Activated CD4-positive, CD25-positive, alpha-beta regulatory T cell treated with anti-CD3 and anti-CD28 coated beads, Interleukin-2, amount 50 U/mL, for 16 hours (primary cell): ENCODE results near the gene NEURL1B.
"Not testable (repeated sequence)": the region's sequence is repeated elsewhere in the genome, so short reads cannot be mapped to it uniquely, and the experiment has no call there.

ENCODE experiments used
- DNase-seq: peaks from one replicate; pipeline ENCODE4 v3.0.0-alpha.2; 2020; ENCODE audit warnings: low read depth, low spot score

NEURL1B gene

DNA sequence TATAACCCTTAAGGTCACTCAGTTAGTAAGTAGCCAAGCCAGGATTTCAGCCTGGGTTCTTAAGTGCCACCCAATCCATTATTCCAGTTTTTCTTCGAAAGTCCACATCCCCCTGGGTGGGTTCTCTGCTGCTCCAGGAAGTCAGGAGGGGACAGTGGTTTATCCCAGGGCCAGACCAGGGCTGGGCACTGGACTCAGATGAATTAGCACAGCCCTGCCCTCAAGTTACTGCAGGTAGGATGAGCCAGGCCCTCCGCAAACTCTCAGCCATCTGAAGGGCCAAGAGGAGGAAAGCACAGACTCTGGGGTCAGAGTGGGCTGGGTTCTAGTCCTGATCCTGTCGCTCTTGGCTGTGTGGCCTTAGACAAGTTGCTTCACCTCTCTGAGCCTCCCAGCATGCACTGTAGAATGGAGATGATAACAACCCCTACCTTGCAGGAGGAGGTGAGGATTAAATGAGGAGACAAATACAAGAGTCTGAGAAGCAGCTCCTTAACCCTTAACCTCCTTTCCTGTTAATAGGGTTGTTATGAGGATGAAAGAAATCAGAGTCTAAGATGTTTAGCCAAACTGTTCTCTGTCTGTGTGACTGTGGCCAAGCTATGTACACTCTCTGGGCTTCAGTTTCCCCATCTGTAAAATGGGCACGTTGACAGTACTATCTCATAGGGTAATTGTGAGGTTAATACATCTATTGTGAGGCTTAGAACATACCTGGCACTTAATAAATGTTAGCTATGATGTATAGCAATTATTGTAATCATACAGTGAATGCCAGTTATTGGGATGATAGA is 6.8 kb upstream of the NEURL1B start:
- DNase-seq: no peak

DNA sequence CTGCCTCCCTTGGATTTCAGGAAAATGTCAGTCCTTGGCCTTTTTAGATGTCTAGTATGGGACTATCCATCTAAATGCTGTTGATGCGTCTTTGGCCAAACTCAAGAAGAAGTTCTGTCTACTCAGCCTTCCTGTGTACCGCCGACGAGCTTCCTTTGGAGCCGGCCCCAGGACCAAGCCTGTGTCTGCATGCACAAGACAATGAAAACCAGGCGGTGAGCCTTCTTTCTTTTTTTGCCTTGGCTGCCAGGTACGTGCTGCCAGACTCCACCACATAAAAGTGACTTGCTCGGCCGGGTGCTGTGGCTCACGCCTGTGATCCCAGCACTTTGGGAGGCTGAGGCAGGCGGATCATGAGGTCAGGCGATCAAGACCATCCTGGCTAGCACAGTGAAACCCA is 6.0 kb upstream of the NEURL1B start:
- DNase-seq: no peak

DNA sequence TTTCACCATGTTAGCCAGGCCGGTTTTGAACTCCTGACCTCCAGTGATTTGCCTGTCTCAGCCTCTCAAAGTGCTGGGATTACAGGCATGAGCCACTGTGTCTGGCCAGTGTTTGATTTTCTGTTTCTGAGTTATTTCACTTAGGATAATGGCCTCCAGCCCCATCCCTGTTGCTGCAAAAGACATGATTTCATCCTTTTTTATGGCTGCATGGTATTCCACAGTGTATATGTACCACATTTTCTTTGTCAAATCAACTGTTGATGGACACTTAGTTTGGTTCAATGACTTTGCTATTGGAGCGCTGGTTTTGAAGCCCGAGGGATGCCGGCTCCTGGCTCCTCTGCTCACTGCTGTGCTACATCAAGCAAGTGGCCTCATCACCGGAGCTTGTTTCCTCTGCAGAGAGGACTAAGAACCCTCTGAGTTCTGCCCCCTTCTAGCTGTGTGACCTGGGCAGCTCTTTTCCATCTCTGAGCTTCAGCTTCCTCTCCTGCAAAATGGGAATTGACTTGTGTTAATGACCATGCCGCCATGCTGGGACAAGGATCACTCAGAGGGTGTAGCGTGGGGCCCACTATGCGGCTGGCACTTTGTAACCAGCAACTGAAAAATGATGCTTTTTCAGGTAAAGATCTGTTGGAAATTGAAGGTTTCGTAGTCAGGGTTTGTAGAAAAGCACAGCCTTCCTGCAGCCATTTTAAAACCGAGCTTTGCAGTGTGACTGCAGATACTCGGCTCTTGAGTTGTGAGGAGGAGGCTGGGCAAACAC is 4.6 kb upstream of the NEURL1B start:
- DNase-seq: no peak

DNA sequence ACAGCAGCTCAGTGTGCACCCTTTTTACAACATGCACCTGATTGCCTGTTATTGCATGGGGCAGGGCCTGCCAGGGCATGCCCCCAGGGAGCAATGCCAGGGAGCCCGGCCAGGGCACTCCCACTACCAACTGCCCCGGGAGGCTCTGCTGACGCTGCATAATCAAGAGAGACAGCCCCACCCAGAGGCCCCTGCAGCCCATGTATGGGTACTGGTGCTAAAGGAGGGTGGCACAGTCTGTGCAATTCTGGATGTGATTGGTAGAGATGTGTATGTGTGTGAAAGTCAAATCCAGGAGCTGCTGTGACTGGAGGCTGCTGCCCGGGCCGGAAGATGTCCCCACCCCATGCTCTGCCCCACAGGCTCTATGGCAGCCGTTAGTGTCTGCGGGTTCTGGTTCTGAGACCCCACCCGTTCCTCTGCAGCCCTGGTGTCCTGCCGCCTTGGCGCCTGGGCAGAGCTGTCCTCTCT is 3.9 kb upstream of the NEURL1B start:
- no peak for DNase-seq

DNA sequence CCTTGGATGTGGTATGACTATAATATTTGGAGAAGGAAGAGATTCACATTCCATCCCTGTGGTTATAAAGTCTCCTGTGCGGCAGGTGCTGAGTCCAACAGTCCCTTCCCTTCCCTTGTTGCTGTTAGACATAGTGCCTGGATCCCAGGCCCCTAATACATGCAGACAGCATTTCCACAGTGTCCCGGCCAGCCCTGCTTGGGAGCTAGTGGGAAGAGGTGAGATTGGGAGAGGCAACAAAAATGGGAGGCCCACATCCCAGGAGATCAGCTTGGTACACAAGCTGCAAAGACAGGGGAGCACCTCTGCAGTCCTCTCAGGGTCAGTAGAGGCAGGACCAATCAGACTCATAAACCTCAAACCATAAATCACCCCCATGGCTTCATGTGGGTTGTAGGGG is 3.3 kb upstream of the NEURL1B start:
- DNase-seq: no peak

DNA sequence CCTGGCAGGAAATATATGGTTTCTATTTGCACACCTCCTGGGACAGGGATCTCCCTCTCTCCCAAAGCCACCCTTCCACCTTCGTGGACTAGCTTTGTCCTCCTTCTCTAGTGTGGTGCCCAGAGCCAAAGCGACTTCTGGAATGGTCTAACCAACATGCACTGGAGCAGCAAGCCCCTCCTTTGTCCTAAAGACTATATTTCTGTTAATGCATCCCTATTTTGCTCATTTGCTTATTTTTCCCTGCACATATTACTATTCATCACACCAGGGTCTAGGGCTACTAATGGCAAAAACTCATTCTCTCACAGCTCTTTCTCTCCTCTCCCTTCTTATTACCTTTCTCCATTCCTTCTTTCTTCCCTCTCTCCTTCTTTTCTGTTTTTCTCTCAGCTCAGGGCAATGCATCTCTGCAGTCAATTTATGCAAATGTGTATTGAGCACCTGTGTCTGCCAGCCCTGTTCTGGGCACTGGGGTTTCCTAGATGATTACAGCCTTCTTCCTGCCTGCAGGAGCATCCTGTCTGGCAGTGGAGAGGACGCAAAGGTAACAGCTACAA is 2.8 kb upstream of the NEURL1B start:
- no peak for DNase-seq

DNA sequence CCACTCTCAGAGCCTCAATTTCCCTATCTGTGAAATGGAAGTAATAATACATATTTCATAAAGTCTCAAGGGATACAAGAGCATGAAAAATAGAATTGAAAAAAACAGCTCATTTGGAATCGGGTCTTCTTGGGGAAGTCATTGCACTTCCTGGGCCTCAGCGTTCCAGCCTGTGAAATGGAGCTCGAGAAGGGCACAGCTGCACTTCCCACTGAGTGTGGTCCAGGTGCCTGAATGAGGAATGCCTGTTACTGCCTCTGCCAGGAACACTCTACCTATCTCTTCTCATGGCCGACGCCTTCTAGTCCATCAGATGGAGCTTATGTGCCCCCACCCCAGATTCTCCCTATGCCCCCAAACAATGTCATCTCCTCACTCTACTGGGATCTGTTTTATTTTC is 924 bp upstream of the NEURL1B start:
- DNase-seq: no peak

DNA sequence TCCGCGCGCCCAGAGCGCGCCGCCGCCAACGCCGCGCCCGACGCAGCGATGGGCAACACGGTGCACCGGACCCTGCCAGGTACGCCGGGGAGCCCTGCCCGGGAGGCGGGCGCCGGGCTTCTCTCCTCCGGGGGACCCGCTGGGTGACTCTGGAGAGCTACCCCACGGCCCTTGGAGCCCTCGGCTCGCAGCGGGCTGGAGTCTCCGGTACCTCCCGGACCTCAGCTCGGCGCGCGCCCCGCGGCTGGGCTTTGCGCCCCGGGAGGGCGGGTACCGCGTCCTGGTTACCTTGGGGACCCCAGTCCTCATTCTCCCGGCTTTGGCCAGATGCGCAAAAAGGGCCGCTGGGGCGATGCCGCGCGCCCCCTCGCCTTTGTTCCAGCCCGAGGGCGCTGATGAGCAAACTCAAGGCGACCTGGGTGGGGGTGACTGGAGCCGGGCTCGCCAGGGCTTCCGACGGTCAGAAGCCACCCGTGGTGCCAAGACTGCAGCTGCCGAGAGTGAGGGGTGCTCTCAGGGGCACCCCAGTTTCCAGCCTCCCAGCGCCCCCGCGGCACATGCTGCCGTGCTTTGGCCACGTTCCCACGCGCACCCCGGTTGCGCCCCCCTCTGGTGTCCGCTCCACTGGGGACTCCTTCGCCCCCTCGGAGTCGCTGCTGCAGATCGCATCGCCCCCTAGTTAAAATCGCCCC is 442 bp downstream of the NEURL1B start:
- DNase-seq: no peak

DNA sequence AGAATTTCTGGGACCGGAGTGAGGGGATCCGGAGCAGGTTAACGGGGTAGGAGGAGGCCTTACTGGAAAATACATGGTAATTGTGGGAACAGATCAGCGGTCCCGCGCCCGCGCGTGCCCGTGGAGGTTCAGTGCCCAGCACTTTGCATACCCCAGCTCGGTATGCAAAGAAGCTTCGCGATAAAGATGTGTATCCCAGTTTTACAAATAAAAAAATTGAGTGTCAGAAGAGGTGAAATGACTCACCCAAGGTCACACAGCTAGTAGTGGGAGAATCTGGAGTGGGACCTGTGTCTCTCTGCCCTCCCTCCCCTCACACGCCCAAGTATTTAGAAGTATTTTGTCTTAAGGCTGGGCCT is 967 bp downstream of the NEURL1B start:
- DNase-seq: no peak

DNA sequence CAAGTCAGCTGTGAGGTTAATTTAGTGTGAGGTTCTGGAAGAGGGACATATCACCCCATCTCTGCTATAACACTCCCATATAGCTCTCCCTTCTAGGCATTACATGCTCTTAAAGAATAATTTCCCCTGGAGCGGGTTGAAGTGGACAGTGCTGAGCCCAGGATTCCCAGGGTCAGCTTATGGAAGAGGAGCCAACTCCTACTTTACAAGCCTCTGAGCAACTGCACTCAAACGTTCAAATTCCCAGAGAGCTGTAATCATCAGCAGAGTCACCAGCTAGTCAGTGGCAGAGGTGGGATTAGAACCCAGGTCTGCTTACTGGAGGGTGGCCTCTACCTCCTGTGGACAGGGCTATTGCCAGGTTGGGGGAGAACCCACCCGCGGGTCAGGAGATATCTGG is 1.4 kb downstream of the NEURL1B start:
- no peak for DNase-seq

DNA sequence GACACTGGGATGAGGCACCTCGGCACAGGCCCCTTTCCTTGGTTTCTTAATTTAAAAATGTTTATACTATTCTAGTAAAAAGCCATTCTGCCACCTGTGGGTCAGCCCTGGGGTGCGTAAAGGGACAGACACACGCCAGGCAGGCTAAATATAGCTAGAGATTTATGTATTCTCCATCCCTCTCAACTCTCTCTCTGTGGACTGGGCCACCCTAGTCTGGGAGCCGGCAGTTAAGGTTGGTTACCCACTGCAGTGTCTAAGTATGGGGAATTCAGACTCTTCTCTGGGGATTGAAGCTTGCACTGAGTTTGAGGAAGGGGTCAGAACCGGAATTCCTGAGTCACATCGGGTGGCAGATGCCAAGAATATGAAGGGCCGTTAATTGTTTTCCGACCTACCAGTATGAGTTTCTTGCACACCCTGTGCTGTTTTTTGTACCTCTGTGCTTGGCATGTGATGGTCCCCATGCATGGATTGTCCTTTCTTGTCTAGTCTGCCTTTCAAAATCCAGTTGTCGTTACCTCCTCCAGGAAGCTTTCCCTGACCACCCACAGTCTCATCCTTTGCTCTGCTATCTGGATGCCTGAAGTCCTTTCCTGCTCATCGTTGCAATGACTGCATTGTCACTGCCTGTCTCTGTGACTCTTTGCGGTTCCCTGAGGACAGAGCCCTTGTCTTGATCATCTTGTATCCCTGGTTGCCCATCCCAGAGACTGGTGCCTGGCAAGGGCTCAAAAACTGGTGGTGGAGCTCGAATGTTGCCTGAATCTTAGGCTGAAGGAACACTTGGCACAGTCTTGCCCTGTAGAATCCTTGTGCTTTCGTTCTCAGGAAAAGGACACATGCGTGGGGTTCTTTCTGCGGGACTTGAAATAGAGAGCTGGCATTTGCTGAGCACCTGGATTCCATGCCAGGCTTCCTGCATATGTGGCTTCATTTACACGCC is 2.1 kb downstream of the NEURL1B start:
- DNase-seq: no peak

DNA sequence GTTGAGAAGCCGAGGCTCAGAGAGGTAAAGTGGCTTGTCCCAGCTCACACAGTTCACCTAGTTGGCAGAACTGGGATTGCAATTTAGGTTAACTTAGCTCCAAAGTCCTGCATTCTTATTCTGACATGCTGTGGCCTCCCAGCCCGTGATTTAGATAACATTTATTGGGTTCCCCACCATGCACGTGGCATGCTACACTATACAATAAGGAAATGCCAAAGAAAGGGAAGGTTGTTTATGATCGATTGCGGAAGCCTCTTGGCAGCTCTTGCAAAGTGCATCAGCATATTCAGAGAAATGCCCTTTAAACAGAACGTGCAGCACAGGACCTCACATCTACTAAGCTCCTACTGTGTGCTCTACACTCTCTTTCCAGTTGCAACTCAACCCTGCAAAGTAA is 3.2 kb downstream of the NEURL1B start:
- DNase-seq: no peak

DNA sequence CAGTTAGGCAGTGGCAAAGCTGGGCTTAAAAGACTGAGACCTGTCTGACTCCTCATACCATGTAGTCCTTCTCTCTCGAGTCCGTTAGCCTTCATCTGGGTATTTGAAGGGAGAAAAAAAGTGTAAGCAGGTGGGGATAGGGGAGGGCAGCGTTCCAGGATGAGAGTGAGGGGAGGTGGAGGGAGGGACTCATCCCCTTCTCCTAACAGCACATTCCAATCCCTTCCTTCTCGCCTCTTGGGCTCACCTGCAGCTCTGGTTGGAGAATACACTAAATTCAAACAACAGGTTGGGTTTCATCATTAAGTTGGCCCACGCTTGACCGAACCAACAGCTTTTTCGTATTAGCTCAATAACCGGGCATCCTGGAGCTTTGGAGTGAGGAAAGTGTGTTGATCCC is 3.6 kb downstream of the NEURL1B start:
- DNase-seq: no peak

DNA sequence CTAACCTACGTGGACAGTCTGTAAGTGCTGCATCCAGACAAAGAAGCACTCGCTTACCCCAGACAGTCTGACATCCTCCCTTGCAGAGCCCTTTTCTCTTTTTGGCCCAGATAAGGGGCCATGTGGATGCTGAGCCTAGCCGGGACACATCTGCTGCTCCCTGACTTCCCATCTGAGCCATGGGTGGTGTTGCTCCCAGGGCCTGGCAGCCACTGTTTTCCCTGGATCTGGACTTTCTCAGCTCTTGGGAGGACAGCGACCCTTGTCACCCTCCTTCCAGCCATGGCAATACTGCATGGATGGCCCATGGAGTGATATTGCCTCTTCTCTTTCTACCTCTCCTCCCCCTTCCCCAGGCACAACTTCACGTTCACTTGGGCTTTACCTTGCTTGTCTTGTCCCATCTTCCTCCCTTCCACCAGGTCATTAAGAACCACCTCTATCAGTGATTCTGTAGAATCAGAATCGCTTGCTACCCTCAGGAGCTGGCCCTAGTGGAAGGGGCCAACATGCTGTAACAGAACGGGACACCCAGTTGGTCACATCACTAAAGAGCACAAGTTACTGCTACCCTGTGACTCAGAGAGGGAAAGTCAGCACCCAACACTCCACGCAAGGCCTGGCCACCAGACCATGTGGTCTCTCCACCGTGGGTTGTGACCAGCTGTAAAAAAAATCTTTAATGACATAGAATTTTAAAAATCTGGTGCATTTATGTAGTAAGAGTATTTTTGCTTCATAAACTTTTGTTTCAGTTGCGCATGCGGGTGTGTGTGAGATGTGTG is 4.4 kb downstream of the NEURL1B start:
- no peak for DNase-seq

DNA sequence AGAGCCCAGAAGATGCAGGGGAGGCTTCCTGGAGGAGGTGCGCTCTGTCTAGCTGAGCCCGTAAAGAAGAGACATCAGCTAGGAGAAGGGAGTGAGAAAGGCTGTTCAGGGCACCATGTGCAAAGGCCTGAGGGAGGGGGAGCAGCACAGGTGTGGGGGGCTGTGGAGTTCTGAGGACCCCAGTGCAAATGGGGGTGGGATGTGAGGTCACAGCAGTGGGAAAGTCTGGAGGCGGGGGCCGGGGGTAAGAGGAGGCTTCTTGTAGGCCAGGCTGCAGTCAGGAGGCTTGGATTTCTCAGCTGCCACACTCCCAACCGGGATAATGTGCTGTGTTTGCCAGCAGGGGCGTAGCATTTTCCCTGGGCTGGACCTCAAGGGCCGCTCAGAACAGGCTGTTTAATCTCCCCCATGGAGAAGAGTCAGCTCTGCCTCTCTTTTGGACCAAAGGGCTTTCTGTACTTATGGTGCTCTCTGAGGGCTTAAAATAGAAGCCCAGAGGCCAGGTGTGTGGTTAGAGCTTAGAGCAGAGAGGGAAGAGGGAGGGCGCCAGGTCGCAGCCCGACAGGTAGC is 5.7 kb downstream of the NEURL1B start:
- no peak for DNase-seq

DNA sequence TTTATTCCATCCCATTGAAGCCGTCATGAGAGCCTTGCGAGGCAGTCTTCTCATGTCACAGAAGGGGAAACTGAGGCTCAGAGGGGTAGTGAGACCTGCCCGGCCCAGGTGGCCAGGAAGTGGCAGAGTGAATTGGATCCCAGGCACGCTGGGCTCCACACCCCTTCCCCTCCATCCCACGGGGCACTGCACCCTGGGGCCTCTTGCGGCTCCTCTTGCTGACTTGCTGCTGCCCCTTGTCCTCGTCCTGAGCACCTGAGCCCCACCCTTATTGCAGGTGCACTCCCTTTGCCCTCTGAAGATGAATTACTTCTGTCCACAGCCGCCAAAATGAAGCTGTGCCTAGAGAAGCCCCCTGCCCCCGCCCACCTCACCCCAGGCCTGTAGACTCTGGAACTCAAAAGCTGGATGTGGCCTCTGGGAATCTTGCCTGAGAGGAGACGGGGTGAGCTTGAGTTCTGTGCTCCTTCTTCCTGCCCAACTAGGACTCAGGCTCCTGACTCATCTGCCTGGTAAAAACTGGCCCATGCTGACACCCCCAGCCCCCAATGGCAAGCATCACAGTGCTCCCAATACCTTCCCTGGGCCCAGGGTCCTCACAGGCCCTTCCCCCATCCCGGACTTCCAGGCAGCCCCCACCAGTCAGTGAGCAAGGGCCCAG is 6.4 kb downstream of the NEURL1B start:
- DNase-seq: no peak

DNA sequence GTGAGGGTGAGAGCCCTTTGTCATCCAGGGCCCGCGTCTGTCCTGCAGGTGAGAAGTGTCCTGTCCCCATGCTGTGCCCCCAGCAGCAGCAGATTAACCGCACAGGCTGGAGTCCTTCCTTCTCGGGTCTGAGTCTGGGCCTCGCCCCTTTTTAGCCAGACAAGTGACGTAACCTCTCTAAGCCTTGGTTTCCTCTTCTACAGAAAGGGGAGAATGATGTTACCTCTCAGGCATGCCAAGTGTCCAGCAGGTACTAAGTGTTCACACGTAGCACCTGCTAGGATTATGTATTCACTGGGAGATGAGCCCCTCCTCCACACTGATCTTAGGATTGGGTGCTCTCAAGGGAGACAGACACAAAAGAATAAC is 6.9 kb downstream of the NEURL1B start:
- DNase-seq: no peak

DNA sequence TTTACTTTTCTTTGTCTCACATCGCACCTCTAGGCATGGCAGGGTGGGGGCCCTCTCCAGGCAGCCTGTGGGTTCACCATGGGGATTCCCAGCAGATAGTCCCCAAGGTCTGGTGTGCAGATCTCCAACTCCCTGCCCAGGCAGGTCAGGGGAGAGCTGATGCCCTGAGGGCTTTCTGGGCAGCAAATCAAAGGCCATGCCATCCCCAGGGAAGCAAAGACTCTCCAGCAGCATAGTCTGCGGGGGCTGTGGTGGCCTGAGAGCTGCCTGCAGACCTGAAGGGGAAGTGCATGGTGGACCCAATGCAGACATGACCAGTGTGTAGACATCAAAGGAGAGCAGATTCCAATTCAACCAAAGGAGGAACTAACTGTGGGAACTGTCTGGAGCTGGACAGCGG is 7.7 kb downstream of the NEURL1B start:
- no peak for DNase-seq

DNA sequence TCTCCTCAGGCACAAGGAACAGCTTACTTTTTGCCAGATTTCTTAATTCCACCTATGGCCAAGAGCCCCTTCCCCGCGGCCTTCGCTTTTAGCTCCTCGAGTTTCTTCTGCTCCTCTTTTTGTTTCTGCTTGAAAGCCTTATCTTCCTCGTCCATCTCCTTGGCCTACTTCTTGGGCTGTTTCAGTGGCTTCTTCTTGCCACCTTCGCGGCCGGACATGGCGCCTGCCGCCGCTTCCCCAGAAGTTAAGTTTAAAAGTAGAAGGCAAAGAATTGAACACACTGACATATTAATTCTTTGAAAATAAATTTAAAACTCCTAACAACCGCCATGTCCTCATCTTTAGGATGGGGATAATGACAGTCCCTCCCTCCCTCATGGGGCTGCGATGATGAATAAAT is 15.4 kb downstream of the NEURL1B start:
- DNase-seq: not testable (repeated sequence)
